Transverse colon (tissue), 3 donors: Measurements from ENCODE around the gene PIK3CB.

Experiments
- CTCF ChIP-seq, 5 experiments: fragments of 200-600 bp in 3 of 5; fragments of 450-650 bp in 2 of 5; sonication (generic) in 3 of 5; IDR thresholded peaks; 1 replicate in 2 of 5; 2 replicates in 3 of 5; pipeline ENCODE4 v1.5.1; 2016 to 2017; ENCODE audit warnings: antibody characterized with exemption in 5 of 5, inconsistent platforms in 3 of 5, mild to moderate bottlenecking in 2 of 5, moderate library complexity in 1 of 5
- EP300 ChIP-seq: sonication (generic); formaldehyde crosslinking; IDR thresholded peaks from one replicate; pipeline ENCODE4 v1.6.1; 2017; ENCODE audit warnings: antibody characterized with exemption, low read depth

DNA sequence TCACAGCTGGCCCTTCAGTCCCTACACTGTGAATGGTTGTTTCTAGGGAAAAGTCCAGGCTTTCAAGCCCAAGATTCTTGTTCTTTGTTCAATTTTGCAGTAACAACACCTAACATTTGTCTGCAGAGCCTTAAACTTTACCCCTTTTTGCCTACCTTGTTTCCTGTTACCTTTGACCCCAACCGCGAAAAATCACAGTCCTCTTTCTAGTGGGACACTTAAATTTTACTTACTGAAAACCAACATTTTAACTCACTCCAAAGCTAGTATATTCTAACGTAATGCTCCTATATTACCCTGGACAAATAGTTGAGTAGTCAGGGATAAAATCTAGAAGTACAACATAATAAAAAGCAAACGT is 649 bp upstream of the PIK3CB start:
- TF ChIP-seq CTCF (IDR thresholded peaks at IDR 0.05), result no peak
- no peak for TF ChIP-seq EP300
